K562 (cell line): ENCODE measurements around the gene PMPCA. TPM values are rescaled to one million over a fixed set of nuclear protein-coding genes. Genes with fewer than 3 reads are reported as not detected.

Experiments
- ATAC-seq: fragments of 200-7000 bp; cut with Tn5 transposase; 3 replicates; pipeline ENCODE4 v1.9.1; 2020; ENCODE audit warnings: moderate library complexity
- BruUV-seq: library from RNA; stranded (reverse); fragments of 400-500 nt; replicated peaks from 2 replicates; lab custom pipeline; 2021; lab: Mats Ljungman, UMichigan
- CTCF ChIA-PET: fragments of 300-600 bp; formaldehyde crosslinking; extraction: SDS; loops from one replicate; lab custom pipeline; 2021; ENCODE audit warnings: low intra/inter-chr PET ratio; lab: Yijun Ruan, JAX
- POLR2A ChIA-PET: fragments of 300-600, 350-650 bp; sonication (Branson Sonifier 250); formaldehyde crosslinking; extraction: SDS; loops from one replicate; lab custom pipeline; 2021; ENCODE audit warnings: antibody characterized with exemption, inconsistent platforms; lab: Yijun Ruan, JAX
- DNase-seq, 4 experiments: peaks; one replicate each; pipeline versions ENCODE4 v3.0.0 to v3.0.0-alpha.2; 2011 to 2018; ENCODE audit warnings: low spot score in 3 of 4, mixed read lengths in 3 of 4; ENCODE audit errors: extremely low read depth in 1 of 4
- FAIRE-seq: peaks from 2 replicates; lab custom pipeline; 2011; peaks lifted over from hg19 to GRCh38; lab: Jason Lieb, UNC
- H2AFZ ChIP-seq: 2 replicates; pipeline ENCODE4 v1.6.0; 2011; ENCODE audit warnings: low read depth, low read length, control low read depth, inconsistent platforms
- H3K27ac ChIP-seq: fragments of 200-600 bp; 3 replicates; pipeline ENCODE4 v1.8.0; 2011; ENCODE audit warnings: low read depth, mild to moderate bottlenecking, control low read depth, inconsistent platforms, low read length, moderate library complexity, mixed read lengths; ENCODE audit errors: extremely low read depth
- H3K27me3 ChIP-seq, 2 experiments: fragments of 300-600 bp in 1 of 2; 2 replicates in 1 of 2; 3 replicates in 1 of 2; pipeline versions ENCODE4 v1.6.0 to v1.8.0; 2011; ENCODE audit warnings: inconsistent platforms in 2 of 2, low read length in 2 of 2, mild to moderate bottlenecking in 1 of 2, mixed read lengths in 1 of 2, moderate library complexity in 1 of 2; ENCODE audit not compliant: control insufficient read depth in 2 of 2, insufficient read depth in 2 of 2
- H3K36me3 ChIP-seq: fragments of 300-600 bp; 3 replicates; pipeline ENCODE4 v1.8.0; 2011; ENCODE audit warnings: mild to moderate bottlenecking, low read length, inconsistent platforms; ENCODE audit not compliant: control insufficient read depth, insufficient read depth
- H3K4me1 ChIP-seq, 2 experiments: fragments of 200-600 bp in 1 of 2; replicated peaks in 1 of 2; 2 replicates in 1 of 2; 3 replicates in 1 of 2; pipeline versions ENCODE4 v1.5.1 to v1.8.0; 2011; ENCODE audit warnings: inconsistent platforms in 2 of 2, low read length in 2 of 2, mild to moderate bottlenecking in 1 of 2, mixed read lengths in 1 of 2, moderate library complexity in 1 of 2; ENCODE audit not compliant: control insufficient read depth in 2 of 2, insufficient read depth in 2 of 2
- H3K4me2 ChIP-seq: 2 replicates; pipeline ENCODE4 v1.6.1; 2011; ENCODE audit warnings: low read length, control low read depth, inconsistent platforms, mixed read lengths; ENCODE audit not compliant: insufficient read depth
- H3K4me3 ChIP-seq: fragments of 200-600 bp; sonication (generic), shearing (Covaris generic); 2 replicates; pipeline ENCODE4 v1.5.1; 2016; ENCODE audit warnings: control low read depth, inconsistent platforms
- H3K79me2 ChIP-seq: fragments of 200-600 bp; 3 replicates; pipeline ENCODE4 v1.8.0; 2011; ENCODE audit warnings: low read length, inconsistent platforms; ENCODE audit not compliant: control insufficient read depth, insufficient read depth
- H3K9ac ChIP-seq, 2 experiments: 2 replicates each; pipeline versions ENCODE4 v1.6.0 to v1.6.1; 2011; ENCODE audit warnings: low read depth in 2 of 2, low read length in 2 of 2, control low read depth in 1 of 2, inconsistent platforms in 1 of 2, mild to moderate bottlenecking in 1 of 2, mixed read lengths in 1 of 2; ENCODE audit not compliant: insufficient read depth in 1 of 2
- H3K9me1 ChIP-seq: one replicate; pipeline ENCODE4 v1.6.0; 2011; ENCODE audit warnings: inconsistent platforms, mild to moderate bottlenecking, low read length, moderate library complexity; ENCODE audit not compliant: control insufficient read depth, insufficient read depth
- H3K9me3 ChIP-seq: replicated peaks from 2 replicates; pipeline ENCODE4 v1.5.1; 2011; ENCODE audit warnings: low read depth, low read length, inconsistent platforms; ENCODE audit not compliant: control insufficient read depth, insufficient read depth
- H4K20me1 ChIP-seq: replicated peaks from 2 replicates; pipeline ENCODE4 v1.6.1; 2011; ENCODE audit warnings: low read length, inconsistent platforms, mixed read lengths; ENCODE audit not compliant: control insufficient read depth, insufficient read depth
- BCOR ChIP-seq: fragments of 450-650 bp; IDR thresholded peaks from 2 replicates; pipeline ENCODE4 v1.6.1; 2016
- CREM ChIP-seq: IDR thresholded peaks from 2 replicates; pipeline ENCODE4 v1.6.1; 2014; ENCODE audit warnings: antibody characterized with exemption, low read depth
- DDX20 ChIP-seq: fragments of 450-650 bp; IDR thresholded peaks from 2 replicates; pipeline ENCODE4 v1.6.1; 2016; ENCODE audit warnings: missing genetic modification characterization, low read depth, mild to moderate bottlenecking, missing compliant biosample characterization, moderate library complexity
- ELF2 ChIP-seq: fragments of 250-450 bp; sonication (Bioruptor Pico); IDR thresholded peaks from 2 replicates; pipeline ENCODE4 v1.5.0; 2021; ENCODE audit warnings: mild to moderate bottlenecking
- GATAD2A ChIP-seq: fragments of 450-650 bp; IDR thresholded peaks from 2 replicates; pipeline ENCODE4 v1.6.1; 2017
- L3MBTL2 ChIP-seq: fragments of 450-650 bp; IDR thresholded peaks from 2 replicates; pipeline ENCODE4 v1.6.1; 2016; ENCODE audit warnings: mild to moderate bottlenecking, moderate library complexity
- MBD2 ChIP-seq: sonication (generic); IDR thresholded peaks from 2 replicates; pipeline ENCODE4 v1.6.1; 2016; ENCODE audit warnings: low read depth, borderline replicate concordance
- RHOXF2B ChIP-seq: fragments of 250-450 bp; sonication (Bioruptor Pico); conservative IDR thresholded peaks from 2 replicates; pipeline ENCODE4 v1.5.1; 2021
- SMAD4 ChIP-seq: fragments of 250-450 bp; sonication (Bioruptor Pico); conservative IDR thresholded peaks from 2 replicates; pipeline ENCODE4 v1.8.0; 2021; ENCODE audit warnings: inconsistent platforms, mild to moderate bottlenecking, moderate library complexity
- ZNF224 ChIP-seq: sonication (generic); formaldehyde crosslinking; IDR thresholded peaks from 2 replicates; pipeline ENCODE4 v1.8.0; 2022; ENCODE audit warnings: mild to moderate bottlenecking, missing genetic modification reagents
- ZNF347 ChIP-seq: fragments of 450-650 bp; formaldehyde crosslinking; IDR thresholded peaks from 2 replicates; pipeline ENCODE4 v1.4.0; 2020; ENCODE audit warnings: low read depth, mild to moderate bottlenecking, moderate library complexity
- ZNF445 ChIP-seq: fragments of 250-450 bp; sonication (Bioruptor Pico); IDR thresholded peaks from 2 replicates; pipeline ENCODE4 v1.4.0; 2020; ENCODE audit warnings: low read depth, mild to moderate bottlenecking, moderate library complexity
- ZNF696 ChIP-seq: fragments of 250-450 bp; sonication (Bioruptor Pico); conservative IDR thresholded peaks from 2 replicates; pipeline ENCODE4 v1.4.0; 2020; ENCODE audit warnings: mild to moderate bottlenecking, moderate library complexity
- WGBS: fragments of 100-300 bp; shearing (Covaris generic); methylation state at CpG from one replicate; pipeline ENCODE4 v1.1.6; 2016; ENCODE audit warnings: low coverage, mixed read lengths; ENCODE audit not compliant: insufficient coverage; ENCODE audit errors: missing lambda C conversion rate; 5-methylcytosine and 5-hydroxymethylcytosine counted together
- in situ Hi-C: fragments of 300-500 bp; cut with MboI; formaldehyde crosslinking; loops from 4 replicates; pipeline ENCODE4 v1.15.0; 2018; ENCODE audit warnings: inconsistent platforms, mixed read lengths
- intact Hi-C: fragments of 100-400 bp; cut with micrococcal nuclease; formaldehyde crosslinking; loops from 2 replicates; pipeline ENCODE4 v1.14.2; 2022
- polyA plus RNA-seq, 8 experiments: library from polyadenylated mRNA; depleted of rRNA in 4 of 8; stranded (reverse) in 5 of 8; unstranded in 3 of 8; fragments of >200 nt; fragmentation: Nextera tagmentation in 2 of 8; fragmentation: Illumina TruSeq in 1 of 8; extraction: Ambion mirVana in 2 of 8; extraction: Trizol in 1 of 8; gene quantifications; 2 replicates each; pipeline versions ENCODE4 v1.2.1 to v1.2.3, GENCODE V29; 2011 to 2014; ENCODE audit warnings: inconsistent platforms in 1 of 8, missing spikeins in 1 of 8
- total RNA-seq, 7 experiments: library from RNA; depleted of rRNA in 6 of 7; stranded (reverse); fragments of >200 nt in 6 of 7; fragmentation: Illumina TruSeq in 2 of 7; extraction: Trizol in 2 of 7; gene quantifications; 2 replicates each; pipeline versions ENCODE4 v1.2.1 to v1.2.3, GENCODE V29; 2011 to 2021; ENCODE audit warnings: low replicate concordance in 1 of 7
- TF ChIP-seq, protein P1 (sequence below): fragments of 200-800 bp; sonication (Bioruptor generic); IDR thresholded peaks from 2 replicates; pipeline ENCODE4 v1.6.1; 2017; ENCODE audit warnings: missing genetic modification characterization, missing compliant biosample characterization

PMPCA gene
- total and polyA plus RNA-seq, 9 of the 15 experiments (the other 6 are each of a cell fraction or from before 2014, with no cell fraction given): 23.9 to 143 (median 86.6) TPM

DNA sequence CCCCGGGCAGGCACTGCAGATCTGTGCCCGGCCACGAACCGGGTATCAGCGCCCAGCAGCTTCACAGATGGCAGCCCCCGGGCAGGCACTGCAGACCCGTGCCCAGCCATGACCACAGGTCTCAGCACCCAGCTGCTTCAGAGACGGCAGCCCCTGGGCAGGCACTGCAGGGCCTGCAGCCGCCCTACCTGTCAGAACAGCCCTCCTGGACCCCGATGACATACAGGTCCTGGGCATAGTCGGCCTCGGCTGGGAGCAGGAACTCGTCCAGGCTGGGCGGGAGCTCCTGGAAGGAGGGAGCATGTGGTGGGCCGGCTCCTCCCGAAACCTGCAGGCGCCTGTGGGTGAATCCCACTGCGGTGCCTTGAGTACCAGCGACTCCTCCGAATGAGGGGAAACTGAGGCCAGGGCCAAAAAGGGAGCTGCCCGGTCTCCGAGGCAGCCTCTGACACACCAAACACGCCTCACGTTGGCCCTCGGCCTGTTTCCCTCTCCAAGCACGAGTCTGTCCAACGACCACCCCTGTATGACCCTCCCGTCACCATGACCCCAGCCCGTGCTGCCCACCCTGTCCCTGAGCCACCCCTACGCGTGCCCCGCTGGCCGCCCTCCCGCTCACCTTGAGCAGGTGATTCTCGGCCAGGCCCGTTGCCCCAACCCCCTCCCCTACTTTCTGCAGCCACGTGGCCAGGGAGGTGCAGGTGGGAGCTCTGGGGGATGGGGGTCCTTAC is 23.6 kb downstream of the PMPCA start:
- FAIRE-seq: no peak
- WGBS: 93% methylated on average over 21 of the region's 37 CpGs
- Histone ChIP-seq H3K4me1 (peaks cover 17 to 60% of the 10 kb centered on the region in 2 experiments), H3K9me3 (no peaks in the 10 kb centered on the region), H3K4me2 (no peak overlapping the region), H3K36me3 (peaks cover 59% of the 10 kb centered on the region; the same call in 1 of the 3 replicates), H3K79me2 (peaks cover 43% of the 10 kb centered on the region), H3K27ac (no peak overlapping the region), H3K4me3 (no peak overlapping the region), H2AFZ (no peak overlapping the region), H3K9me1 (peaks cover 12% of the 10 kb centered on the region), H4K20me1 (peaks cover 18% of the 10 kb centered on the region; the same call in 1 of the 2 replicates), H3K9ac (no peak overlapping the region), H3K27me3 (no peaks in the 10 kb centered on the region)
- in situ Hi-C loops (no loop called here), intact Hi-C loops (no loop called here)
- no TSS peak for BruUV-seq
- ATAC-seq: no peak
- POLR2A ChIA-PET: interaction anchor here (0.6 to 5.6 kb wide), 4 partner anchors 9 to 16 kb away, joined by 3 to 33 read pairs (median 3); no protein-coding TSS in a partner anchor
- CTCF ChIA-PET: no interaction called here
- no peak for DNase-seq
- TF ChIP-seq RHOXF2B (CRISPR knock-in tag): no peak
- TF ChIP-seq MBD2: no peak
- no peak for TF ChIP-seq ELF2 (CRISPR knock-in tag)
- no peak for TF ChIP-seq ZNF445 (CRISPR knock-in tag)
- TF ChIP-seq ZNF347: no peak
- TF ChIP-seq ZNF696 (CRISPR knock-in tag): no peak
- TF ChIP-seq SMAD4 (CRISPR knock-in tag): no peak
- TF ChIP-seq DDX20 (tag): no peak
- TF ChIP-seq GATAD2A: no peak
- TF ChIP-seq, protein P1, sequence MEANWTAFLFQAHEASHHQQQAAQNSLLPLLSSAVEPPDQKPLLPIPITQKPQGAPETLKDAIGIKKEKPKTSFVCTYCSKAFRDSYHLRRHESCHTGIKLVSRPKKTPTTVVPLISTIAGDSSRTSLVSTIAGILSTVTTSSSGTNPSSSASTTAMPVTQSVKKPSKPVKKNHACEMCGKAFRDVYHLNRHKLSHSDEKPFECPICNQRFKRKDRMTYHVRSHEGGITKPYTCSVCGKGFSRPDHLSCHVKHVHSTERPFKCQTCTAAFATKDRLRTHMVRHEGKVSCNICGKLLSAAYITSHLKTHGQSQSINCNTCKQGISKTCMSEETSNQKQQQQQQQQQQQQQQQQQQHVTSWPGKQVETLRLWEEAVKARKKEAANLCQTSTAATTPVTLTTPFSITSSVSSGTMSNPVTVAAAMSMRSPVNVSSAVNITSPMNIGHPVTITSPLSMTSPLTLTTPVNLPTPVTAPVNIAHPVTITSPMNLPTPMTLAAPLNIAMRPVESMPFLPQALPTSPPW (CRISPR knock-in tag): no peak
- no peak for TF ChIP-seq L3MBTL2
- no peak for TF ChIP-seq ZNF224 (CRISPR knock-in tag)
- no peak for TF ChIP-seq CREM
- TF ChIP-seq BCOR: no peak
